Suprapubic skin (tissue), 4 donors: ENCODE measurements around the gene IGFBP6. TPM values are rescaled to one million over a fixed set of nuclear protein-coding genes. Genes with fewer than 3 reads are reported as not detected.

Experiments
- DNase-seq, 2 donors: peaks; one replicate each; pipeline ENCODE4 v3.0.0-alpha.2; 2019; ENCODE audit warnings: low spot score in 2 of 2
- H3K27ac ChIP-seq: fragments of 200-600 bp; sonication (generic); one replicate; pipeline ENCODE4 v1.5.1; 2019
- H3K27me3 ChIP-seq: fragments of 200-600 bp; sonication (generic); one replicate; pipeline ENCODE4 v1.5.1; 2019
- H3K36me3 ChIP-seq: fragments of 200-600 bp; sonication (generic); one replicate; pipeline ENCODE4 v1.5.1; 2019
- H3K4me1 ChIP-seq: fragments of 200-600 bp; sonication (generic); one replicate; pipeline ENCODE4 v1.5.1; 2019
- H3K4me3 ChIP-seq: fragments of 200-600 bp; sonication (generic); one replicate; pipeline ENCODE4 v1.5.1; 2019; ENCODE audit warnings: mild to moderate bottlenecking
- H3K9me3 ChIP-seq: fragments of 200-600 bp; sonication (generic); one replicate; pipeline ENCODE4 v1.5.1; 2019
- EP300 ChIP-seq: sonication (generic); formaldehyde crosslinking; IDR thresholded peaks from one replicate; pipeline ENCODE4 v1.6.1; 2017; ENCODE audit warnings: antibody characterized with exemption
- POLR2A ChIP-seq, 2 donors: fragments of 450-650 bp; IDR thresholded peaks; one replicate each; pipeline ENCODE4 v1.6.1; 2017; ENCODE audit warnings: antibody characterized with exemption in 2 of 2, mild to moderate bottlenecking in 2 of 2, moderate library complexity in 2 of 2
- POLR2AphosphoS5 ChIP-seq, 3 donors: sonication (generic); formaldehyde crosslinking; IDR thresholded peaks; one replicate each; pipeline ENCODE4 v1.6.1; 2017; ENCODE audit warnings: antibody characterized with exemption in 3 of 3
- WGBS: methylation state at CpG from one replicate; pipeline ENCODE4 v1.1.5; 2018; 5-methylcytosine and 5-hydroxymethylcytosine counted together
- total RNA-seq, 4 donors: library from RNA; depleted of rRNA; stranded (reverse); fragments of >200 nt; gene quantifications; one replicate each; pipeline ENCODE4 v1.1.0, GENCODE V29; 2016
- TF ChIP-seq, protein P1 (sequence below), 2 donors: fragments of 200-600 bp in 1 of 2; fragments of 450-650 bp in 1 of 2; sonication (generic) in 1 of 2; IDR thresholded peaks; one replicate each; pipeline ENCODE4 v1.5.1; 2016 to 2019; ENCODE audit warnings: antibody characterized with exemption in 2 of 2, mild to moderate bottlenecking in 1 of 2, moderate library complexity in 1 of 2

Gene IGFBP6, protein sequence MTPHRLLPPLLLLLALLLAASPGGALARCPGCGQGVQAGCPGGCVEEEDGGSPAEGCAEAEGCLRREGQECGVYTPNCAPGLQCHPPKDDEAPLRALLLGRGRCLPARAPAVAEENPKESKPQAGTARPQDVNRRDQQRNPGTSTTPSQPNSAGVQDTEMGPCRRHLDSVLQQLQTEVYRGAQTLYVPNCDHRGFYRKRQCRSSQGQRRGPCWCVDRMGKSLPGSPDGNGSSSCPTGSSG
- total RNA-seq, result 10 to 100 TPM; 19.2 to 97.0 (median 59.6) TPM

DNA sequence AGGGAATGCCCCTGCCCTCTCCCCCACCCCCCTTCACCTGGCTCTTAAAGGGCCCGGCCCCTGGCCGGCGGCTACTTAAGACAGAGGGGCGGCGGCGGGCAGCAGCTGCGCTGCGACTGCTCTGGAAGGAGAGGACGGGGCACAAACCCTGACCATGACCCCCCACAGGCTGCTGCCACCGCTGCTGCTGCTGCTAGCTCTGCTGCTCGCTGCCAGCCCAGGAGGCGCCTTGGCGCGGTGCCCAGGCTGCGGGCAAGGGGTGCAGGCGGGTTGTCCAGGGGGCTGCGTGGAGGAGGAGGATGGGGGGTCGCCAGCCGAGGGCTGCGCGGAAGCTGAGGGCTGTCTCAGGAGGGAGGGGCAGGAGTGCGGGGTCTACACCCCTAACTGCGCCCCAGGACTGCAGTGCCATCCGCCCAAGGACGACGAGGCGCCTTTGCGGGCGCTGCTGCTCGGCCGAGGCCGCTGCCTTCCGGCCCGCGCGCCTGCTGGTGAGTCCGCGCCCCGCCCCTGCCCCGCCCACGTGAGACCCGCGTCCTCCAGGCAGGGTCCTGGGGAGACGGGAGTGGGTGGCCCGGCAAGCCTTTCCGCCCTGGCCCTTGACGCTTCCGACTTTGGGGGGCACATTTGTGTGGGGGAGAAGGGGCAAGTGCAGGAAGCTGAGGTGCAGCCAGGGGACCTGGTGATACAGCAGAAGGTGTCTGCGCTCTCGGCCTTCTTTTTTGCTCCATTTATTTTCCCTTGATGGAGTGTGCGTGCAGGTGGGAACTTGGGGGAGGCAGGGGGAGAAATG, at the start of gene IGFBP6:
IGFBP6 (plus strand) TSS at position 104 of the 790 bp plus-strand sequence; CDS start at position 155, 51 bp downstream.
- Histone ChIP-seq H3K27me3 (no peaks in the 10 kb centered on the region), H3K4me1 (peaks cover 46% of the 10 kb centered on the region), H3K36me3 (peaks cover 4% of the 10 kb centered on the region), H3K9me3 (no peaks in the 10 kb centered on the region), H3K4me3 (peak within 1 kb of the TSS; percentile 61), H3K27ac (peak within 1 kb of the TSS; percentile 85)
- WGBS, result 3% methylated on average over 17 of the region's 51 CpGs
- TF ChIP-seq POLR2A (IDR thresholded peaks at IDR 0.05) (no peak), EP300 (no peak), POLR2AphosphoS5 (IDR thresholded peaks at IDR 0.05) (no peak)
- TF ChIP-seq, protein P1, sequence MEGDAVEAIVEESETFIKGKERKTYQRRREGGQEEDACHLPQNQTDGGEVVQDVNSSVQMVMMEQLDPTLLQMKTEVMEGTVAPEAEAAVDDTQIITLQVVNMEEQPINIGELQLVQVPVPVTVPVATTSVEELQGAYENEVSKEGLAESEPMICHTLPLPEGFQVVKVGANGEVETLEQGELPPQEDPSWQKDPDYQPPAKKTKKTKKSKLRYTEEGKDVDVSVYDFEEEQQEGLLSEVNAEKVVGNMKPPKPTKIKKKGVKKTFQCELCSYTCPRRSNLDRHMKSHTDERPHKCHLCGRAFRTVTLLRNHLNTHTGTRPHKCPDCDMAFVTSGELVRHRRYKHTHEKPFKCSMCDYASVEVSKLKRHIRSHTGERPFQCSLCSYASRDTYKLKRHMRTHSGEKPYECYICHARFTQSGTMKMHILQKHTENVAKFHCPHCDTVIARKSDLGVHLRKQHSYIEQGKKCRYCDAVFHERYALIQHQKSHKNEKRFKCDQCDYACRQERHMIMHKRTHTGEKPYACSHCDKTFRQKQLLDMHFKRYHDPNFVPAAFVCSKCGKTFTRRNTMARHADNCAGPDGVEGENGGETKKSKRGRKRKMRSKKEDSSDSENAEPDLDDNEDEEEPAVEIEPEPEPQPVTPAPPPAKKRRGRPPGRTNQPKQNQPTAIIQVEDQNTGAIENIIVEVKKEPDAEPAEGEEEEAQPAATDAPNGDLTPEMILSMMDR (IDR thresholded peaks at IDR 0.05), result no peak
- DNase-seq, result peak; percentile 83 to 84

DNA sequence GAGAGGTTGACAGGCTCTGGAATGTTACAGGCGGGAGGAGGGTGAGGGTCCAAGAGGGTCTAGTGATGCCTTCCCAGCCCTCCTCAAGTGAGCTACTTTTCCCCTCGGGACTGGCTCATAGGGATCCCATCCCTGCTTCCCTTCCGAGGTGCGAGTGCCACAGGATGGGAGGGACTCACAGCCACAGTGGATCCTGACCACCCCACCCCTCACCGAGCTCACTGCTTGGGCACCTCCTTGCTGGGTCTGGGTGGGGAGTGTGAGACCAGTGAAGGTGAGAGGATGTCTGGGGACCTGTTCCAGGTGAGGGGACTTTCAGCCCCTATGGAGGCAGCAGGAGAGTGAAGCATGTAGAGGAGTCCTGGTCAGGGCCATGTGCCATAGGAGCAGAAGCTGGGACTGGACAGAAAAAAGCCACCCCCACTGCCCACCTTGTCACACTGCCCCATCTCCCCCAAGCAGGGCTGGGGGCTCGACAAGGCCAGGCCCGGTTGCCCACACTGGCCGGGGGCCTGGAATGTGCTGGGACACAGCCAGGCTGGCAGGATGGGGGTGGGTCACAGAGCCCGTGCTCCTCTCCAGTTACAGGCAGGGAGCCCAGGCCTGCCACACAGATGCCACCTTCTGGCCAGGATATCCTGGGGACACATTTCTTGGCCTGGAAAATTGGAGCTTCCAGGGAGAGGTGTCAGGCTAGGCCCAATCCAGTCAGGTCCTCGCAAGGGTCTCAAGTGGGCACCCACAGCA, 49.3 kb upstream of the IGFBP6 start:
- DNase-seq, result no peak
- peak in 1 of 3 donors; percentile 21 for TF ChIP-seq POLR2AphosphoS5 (IDR thresholded peaks at IDR 0.05)
- TF ChIP-seq, protein P1 (IDR thresholded peaks at IDR 0.05), result no peak
- no peak for TF ChIP-seq EP300
- TF ChIP-seq POLR2A (IDR thresholded peaks at IDR 0.05), result no peak
- no peaks in the 10 kb centered on the region for H3K27me3 ChIP-seq
- WGBS, result 29% methylated on average over 9 of the region's 10 CpGs
- peak overlapping the region; percentile 74 for H3K4me3 ChIP-seq
- no peaks in the 10 kb centered on the region for H3K36me3 ChIP-seq
- H3K27ac ChIP-seq, result peak overlapping the region; percentile 99
- H3K4me1 ChIP-seq, result peaks cover 83% of the 10 kb centered on the region
- no peaks in the 10 kb centered on the region for H3K9me3 ChIP-seq

DNA sequence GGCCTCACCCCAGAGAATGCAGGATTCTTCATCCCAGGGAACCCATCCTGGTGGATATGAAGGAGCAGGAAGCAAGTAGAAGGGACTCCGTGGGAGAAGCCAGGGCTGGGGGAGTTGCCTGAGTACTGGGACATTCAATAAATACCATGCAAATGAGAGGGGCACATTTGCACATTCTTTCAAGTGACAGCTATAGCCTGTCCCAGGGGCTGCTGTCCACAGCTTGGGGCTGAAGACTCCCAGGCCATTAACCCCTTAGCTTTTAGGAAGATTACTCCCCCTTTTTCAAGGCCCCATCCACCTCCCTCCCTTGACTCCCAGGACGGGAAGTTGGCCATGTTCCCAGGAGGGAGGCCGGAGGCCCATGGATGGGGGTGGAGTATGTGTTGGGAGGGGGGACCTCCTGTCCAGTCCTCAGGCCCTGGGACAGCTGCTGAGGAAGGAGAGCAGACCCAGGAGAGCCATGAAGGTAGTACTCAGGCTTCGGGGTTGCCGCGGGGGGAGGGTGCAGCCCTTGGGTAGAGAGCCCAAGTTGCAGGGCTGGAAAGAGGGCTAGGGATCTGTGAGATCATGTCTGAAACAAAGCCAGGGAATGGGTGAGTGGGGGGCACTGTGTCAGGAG, 48.6 kb upstream of the IGFBP6 start:
- Histone ChIP-seq H3K27ac (peak overlapping the region; percentile 99), H3K4me3 (peak overlapping the region; percentile 74), H3K27me3 (no peaks in the 10 kb centered on the region), H3K9me3 (no peaks in the 10 kb centered on the region), H3K36me3 (no peaks in the 10 kb centered on the region), H3K4me1 (peaks cover 83% of the 10 kb centered on the region)
- DNase-seq, result peak in 1 of 2 donors; percentile 81
- 12% methylated on average over 6 of the region's 6 CpGs for WGBS
- TF ChIP-seq, protein P1 (IDR thresholded peaks at IDR 0.05), result no peak
- TF ChIP-seq EP300, result no peak
- TF ChIP-seq POLR2AphosphoS5 (IDR thresholded peaks at IDR 0.05), result no peak
- no peak for TF ChIP-seq POLR2A (IDR thresholded peaks at IDR 0.05)

DNA sequence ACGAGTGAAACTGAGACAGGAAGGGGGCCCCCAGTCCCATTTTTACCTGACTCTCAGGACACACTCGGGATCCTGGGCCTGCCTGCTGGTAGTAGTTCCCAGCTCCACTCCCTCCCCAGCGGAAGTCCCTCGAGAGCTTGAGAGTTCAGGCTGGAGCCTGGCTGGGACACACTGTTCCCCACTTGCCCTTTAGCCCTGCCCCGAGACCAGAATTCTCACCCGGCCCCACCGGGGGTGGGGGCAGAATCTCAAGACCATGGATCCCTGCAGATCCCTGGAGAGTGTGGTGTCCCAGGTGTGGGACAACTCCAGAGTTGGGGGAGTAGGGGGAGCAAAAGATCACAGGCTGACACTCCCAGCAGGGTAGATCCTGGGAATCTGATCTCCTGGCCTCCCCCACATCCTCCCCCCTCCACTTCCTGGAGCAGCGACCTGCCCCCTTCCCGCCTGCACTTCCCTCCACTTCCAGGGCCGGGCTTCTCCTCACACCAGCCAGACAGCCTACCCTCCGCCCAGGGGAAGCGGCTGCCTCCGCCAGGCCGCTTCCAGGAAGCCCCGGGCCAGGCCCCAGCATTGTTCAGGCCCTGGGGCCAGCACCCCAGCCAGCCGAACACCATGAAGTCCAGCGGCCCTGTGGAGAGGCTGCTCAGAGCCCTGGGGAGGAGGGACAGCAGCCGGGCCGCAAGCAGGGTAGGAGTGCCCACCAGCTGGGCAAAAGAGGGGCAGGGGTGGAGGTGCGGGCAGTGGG, 47.7 kb upstream of the IGFBP6 start, which contains the start of gene TNS2:
TNS2 (plus strand) TSS at position 495 of the 748 bp plus-strand sequence; CDS start at position 616, 121 bp downstream.
- Histone ChIP-seq H3K36me3 (no peaks in the 10 kb centered on the region), H3K27me3 (no peaks in the 10 kb centered on the region), H3K27ac (peak within 1 kb of the TSS; percentile 99), H3K9me3 (no peaks in the 10 kb centered on the region), H3K4me1 (peaks cover 78% of the 10 kb centered on the region), H3K4me3 (peak within 1 kb of the TSS; percentile 74)
- 15% methylated on average over 14 of the region's 20 CpGs for WGBS
- peak in 2 of 3 donors; percentile 12 to 66 for TF ChIP-seq POLR2AphosphoS5 (IDR thresholded peaks at IDR 0.05)
- TF ChIP-seq, protein P1 (IDR thresholded peaks at IDR 0.05), result no peak
- no peak for TF ChIP-seq EP300
- TF ChIP-seq POLR2A (IDR thresholded peaks at IDR 0.05), result peak in 1 of 2 donors; percentile 86
- DNase-seq, result peak; percentile 90 to 93
